H9 (cell line): ENCODE measurements around the gene RBM19. TPM values are rescaled to one million over a fixed set of nuclear protein-coding genes. Genes with fewer than 3 reads are reported as not detected.

ENCODE experiments used
- DNase-seq: peaks from one replicate; pipeline ENCODE4 v3.0.0-alpha.2; 2017
- H2AFZ ChIP-seq: one replicate; pipeline ENCODE4 v1.6.1; 2013; ENCODE audit warnings: mild to moderate bottlenecking, low read length, control low read depth, moderate library complexity
- H2AK5ac ChIP-seq: 2 replicates; pipeline ENCODE4 v1.6.1; 2013; ENCODE audit warnings: low read length, control low read depth, mixed read lengths; ENCODE audit not compliant: insufficient read length
- H2BK120ac ChIP-seq: one replicate; pipeline ENCODE4 v1.6.1; 2013; ENCODE audit warnings: low read depth, mild to moderate bottlenecking, low read length, control low read depth, inconsistent platforms; ENCODE audit not compliant: poor library complexity, severe bottlenecking
- H2BK12ac ChIP-seq: 2 replicates; pipeline ENCODE4 v1.6.1; 2013; ENCODE audit warnings: low read length, control low read depth, mixed read lengths, low read depth; ENCODE audit not compliant: insufficient read length
- H2BK15ac ChIP-seq: 2 replicates; pipeline ENCODE4 v1.6.1; 2013; ENCODE audit warnings: low read depth, low read length, control low read depth
- H2BK20ac ChIP-seq: one replicate; pipeline ENCODE4 v1.6.1; 2013; ENCODE audit warnings: low read depth, mild to moderate bottlenecking, low read length, control low read depth, inconsistent platforms; ENCODE audit not compliant: poor library complexity, severe bottlenecking
- H2BK5ac ChIP-seq: 2 replicates; pipeline ENCODE4 v1.6.1; 2013; ENCODE audit warnings: low read length, control low read depth, mixed read lengths; ENCODE audit not compliant: insufficient read length
- H3K14ac ChIP-seq: 2 replicates; pipeline ENCODE4 v1.6.1; 2013; ENCODE audit warnings: low read length, control low read depth; ENCODE audit not compliant: insufficient read depth
- H3K18ac ChIP-seq: 2 replicates; pipeline ENCODE4 v1.6.1; 2013; ENCODE audit warnings: low read depth, mild to moderate bottlenecking, mixed read lengths, low read length, control low read depth; ENCODE audit not compliant: insufficient read length
- H3K23ac ChIP-seq: 2 replicates; pipeline ENCODE4 v1.6.1; 2013; ENCODE audit warnings: low read length, control low read depth, mixed read lengths, low read depth; ENCODE audit not compliant: insufficient read length
- H3K23me2 ChIP-seq: 2 replicates; pipeline ENCODE4 v1.6.1; 2013; ENCODE audit warnings: low read depth, mild to moderate bottlenecking, mixed read lengths, low read length, control low read depth; ENCODE audit not compliant: insufficient read length, poor library complexity, severe bottlenecking
- H3K27ac ChIP-seq: 2 replicates; pipeline ENCODE4 v1.5.1; 2013; ENCODE audit warnings: low read length, control low read depth, mixed read lengths, low read depth; ENCODE audit not compliant: insufficient read length
- H3K27me3 ChIP-seq: 2 replicates; pipeline ENCODE4 v1.6.1; 2013; ENCODE audit warnings: low read length, control low read depth, inconsistent platforms; ENCODE audit not compliant: insufficient read depth
- H3K4ac ChIP-seq: 2 replicates; pipeline ENCODE4 v1.6.1; 2013; ENCODE audit warnings: low read depth, mild to moderate bottlenecking, control low read depth, inconsistent platforms, low read length, moderate library complexity
- H3K4me1 ChIP-seq: 2 replicates; pipeline ENCODE4 v1.6.1; 2013; ENCODE audit warnings: low read length, control low read depth, inconsistent platforms; ENCODE audit not compliant: insufficient read depth
- H3K4me2 ChIP-seq: 2 replicates; pipeline ENCODE4 v1.6.1; 2013; ENCODE audit warnings: low read length, control low read depth, mixed read lengths; ENCODE audit not compliant: insufficient read length, insufficient read depth
- H3K56ac ChIP-seq: 2 replicates; pipeline ENCODE4 v1.6.1; 2013; ENCODE audit warnings: low read depth, mild to moderate bottlenecking, mixed read lengths, low read length, control low read depth; ENCODE audit not compliant: insufficient read length
- H3K79me1 ChIP-seq: 2 replicates; pipeline ENCODE4 v1.6.1; 2013; ENCODE audit warnings: low read depth, mild to moderate bottlenecking, moderate library complexity, low read length, control low read depth, inconsistent platforms; ENCODE audit not compliant: insufficient read depth, poor library complexity, severe bottlenecking
- H3K79me2 ChIP-seq: 2 replicates; pipeline ENCODE4 v1.6.1; 2013; ENCODE audit warnings: low read length, control low read depth, inconsistent platforms; ENCODE audit not compliant: insufficient read depth
- H3K9ac ChIP-seq: 2 replicates; pipeline ENCODE4 v1.6.1; 2013; ENCODE audit warnings: low read length, control low read depth, mixed read lengths; ENCODE audit not compliant: insufficient read length; ENCODE audit errors: extremely low read depth
- H3K9me3 ChIP-seq: one replicate; pipeline ENCODE4 v1.6.1; 2013; ENCODE audit warnings: low read depth, low read length, inconsistent platforms; ENCODE audit not compliant: control insufficient read depth
- H3T11ph ChIP-seq: one replicate; pipeline ENCODE4 v1.6.1; 2013; ENCODE audit warnings: mild to moderate bottlenecking, low read length, control low read depth, inconsistent platforms
- H4K20me1 ChIP-seq: one replicate; pipeline ENCODE4 v1.6.1; 2013; ENCODE audit not compliant: control insufficient read depth, insufficient read length, insufficient read depth
- H4K5ac ChIP-seq: 2 replicates; pipeline ENCODE4 v1.6.1; 2013; ENCODE audit warnings: low read depth, mild to moderate bottlenecking, mixed read lengths, low read length, control low read depth; ENCODE audit not compliant: insufficient read length
- H4K8ac ChIP-seq: replicated peaks from 2 replicates; pipeline ENCODE4 v1.6.1; 2013; ENCODE audit warnings: low read length, control low read depth, mixed read lengths, low read depth; ENCODE audit not compliant: insufficient read length
- H4K91ac ChIP-seq: 2 replicates; pipeline ENCODE4 v1.6.1; 2013; ENCODE audit warnings: low read depth, mild to moderate bottlenecking, moderate library complexity, mixed read lengths, low read length, control low read depth; ENCODE audit not compliant: insufficient read length
- H3K27ac Mint-ChIP-seq, 3 experiments: 2 replicates in 2 of 3; 3 replicates in 1 of 3; pipeline ENCODE4 v1.8.0; 2020 to 2021; ENCODE audit warnings: mixed read lengths in 3 of 3, mild to moderate bottlenecking in 1 of 3, moderate library complexity in 1 of 3
- H3K27me3 Mint-ChIP-seq: 2 replicates; pipeline ENCODE4 v1.8.0; 2021; ENCODE audit warnings: low read depth, mild to moderate bottlenecking, moderate library complexity, mixed read lengths
- H3K36me3 Mint-ChIP-seq, 3 experiments: 2 replicates in 2 of 3; 3 replicates in 1 of 3; pipeline ENCODE4 v1.8.0; 2020 to 2021; ENCODE audit warnings: low read depth in 3 of 3, mixed read lengths in 3 of 3; ENCODE audit not compliant: insufficient read depth in 1 of 3
- H3K4me1 Mint-ChIP-seq, 2 experiments: 2 replicates each; pipeline ENCODE4 v1.8.0; 2020; ENCODE audit warnings: mixed read lengths in 2 of 2
- H3K4me3 Mint-ChIP-seq, 2 experiments: 2 replicates in 1 of 2; 3 replicates in 1 of 2; pipeline ENCODE4 v1.8.0; 2020 to 2021; ENCODE audit warnings: mild to moderate bottlenecking in 2 of 2, mixed read lengths in 2 of 2, moderate library complexity in 1 of 2
- H3K9me3 Mint-ChIP-seq, 2 experiments: 2 replicates in 1 of 2; 3 replicates in 1 of 2; pipeline ENCODE4 v1.8.0; 2020; ENCODE audit warnings: mild to moderate bottlenecking in 2 of 2, mixed read lengths in 2 of 2, moderate library complexity in 1 of 2
- CTCF ChIP-seq: fragments of 200-600 bp; sonication (generic); conservative IDR thresholded peaks from 3 replicates; pipeline ENCODE4 v1.8.0; 2021; ENCODE audit warnings: antibody characterized with exemption, mild to moderate bottlenecking
- WGBS: extraction: QIAGEN DNeasy Blood & Tissue Kit; methylation state at CpG from one replicate; pipeline ENCODE4 v1.1.7; 2013; ENCODE audit warnings: missing lambda C conversion rate, low lambda C conversion rate, mixed read lengths; ENCODE audit not compliant: insufficient read length; ENCODE audit errors: extremely low coverage; 5-methylcytosine and 5-hydroxymethylcytosine counted together
- total RNA-seq: library from RNA; stranded (reverse); gene quantifications from 2 replicates; pipeline ENCODE4 v1.2.1, GENCODE V29; 2021

RBM19 gene
- total RNA-seq, 1 experiment from 2014 or later = 32.2 TPM

GRCh38 chr12:113923251-113923650 is 42.9 kb downstream of the RBM19 start:
- no peak overlapping the region for H2BK12ac ChIP-seq
- H3K79me2 ChIP-seq = no peaks in the 10 kb centered on the region
- H3T11ph ChIP-seq = no peak overlapping the region
- no peak overlapping the region for H2BK15ac ChIP-seq
- no peaks in the 10 kb centered on the region for H3K27me3 ChIP-seq
- H2BK20ac ChIP-seq = no peak overlapping the region
- H4K8ac ChIP-seq = no peak overlapping the region
- no peak overlapping the region for H3K23ac ChIP-seq
- no peak overlapping the region for H3K14ac ChIP-seq
- Mint-ChIP-seq H3K27me3 (no peaks in the 10 kb centered on the region), H3K4me1 (peaks cover 0 to 15% of the 10 kb centered on the region in 2 experiments; a peak in 2 of 4 replicates), H3K4me3 (no peak overlapping the region), H3K27ac (no peak overlapping the region), H3K9me3 (no peaks in the 10 kb centered on the region), H3K36me3 (peaks cover 26 to 57% (median 39%) of the 10 kb centered on the region in 3 experiments; a peak in 6 of 7 replicates)
- no peak overlapping the region for H4K5ac ChIP-seq
- H3K56ac ChIP-seq = no peak overlapping the region
- no peaks in the 10 kb centered on the region for H3K4me1 ChIP-seq
- H3K79me1 ChIP-seq = no peaks in the 10 kb centered on the region
- H3K23me2 ChIP-seq = no peaks in the 10 kb centered on the region
- H3K9ac ChIP-seq = no peak overlapping the region
- no peak overlapping the region for H3K18ac ChIP-seq
- no CpG with 5 or more reads among the region's 5 CpGs for WGBS
- H4K20me1 ChIP-seq = no peaks in the 10 kb centered on the region
- H3K9me3 ChIP-seq = no peaks in the 10 kb centered on the region
- no peak overlapping the region for H4K91ac ChIP-seq
- no peak overlapping the region for H3K4me2 ChIP-seq
- DNase-seq = no peak
- no peak overlapping the region for H2BK120ac ChIP-seq
- no peak overlapping the region for H2AK5ac ChIP-seq
- TF ChIP-seq CTCF = no peak
- H2BK5ac ChIP-seq = no peak overlapping the region
- H3K27ac ChIP-seq = no peak overlapping the region
- no peak overlapping the region for H2AFZ ChIP-seq
- H3K4ac ChIP-seq = no peak overlapping the region
